WI38 (cell line): ENCODE data around the gene TMED6.

Source experiments
- H3K4me3 ChIP-seq: 2 replicates; pipeline ENCODE4 v1.5.1; 2011; ENCODE audit warnings: low read depth, mild to moderate bottlenecking, control low read depth, low read length
- TF ChIP-seq, protein P1 (sequence below): IDR thresholded peaks from 2 replicates; pipeline ENCODE4 v1.5.1; 2012; ENCODE audit warnings: low read depth, mild to moderate bottlenecking, control low read depth, low read length

TMED6 gene

DNA sequence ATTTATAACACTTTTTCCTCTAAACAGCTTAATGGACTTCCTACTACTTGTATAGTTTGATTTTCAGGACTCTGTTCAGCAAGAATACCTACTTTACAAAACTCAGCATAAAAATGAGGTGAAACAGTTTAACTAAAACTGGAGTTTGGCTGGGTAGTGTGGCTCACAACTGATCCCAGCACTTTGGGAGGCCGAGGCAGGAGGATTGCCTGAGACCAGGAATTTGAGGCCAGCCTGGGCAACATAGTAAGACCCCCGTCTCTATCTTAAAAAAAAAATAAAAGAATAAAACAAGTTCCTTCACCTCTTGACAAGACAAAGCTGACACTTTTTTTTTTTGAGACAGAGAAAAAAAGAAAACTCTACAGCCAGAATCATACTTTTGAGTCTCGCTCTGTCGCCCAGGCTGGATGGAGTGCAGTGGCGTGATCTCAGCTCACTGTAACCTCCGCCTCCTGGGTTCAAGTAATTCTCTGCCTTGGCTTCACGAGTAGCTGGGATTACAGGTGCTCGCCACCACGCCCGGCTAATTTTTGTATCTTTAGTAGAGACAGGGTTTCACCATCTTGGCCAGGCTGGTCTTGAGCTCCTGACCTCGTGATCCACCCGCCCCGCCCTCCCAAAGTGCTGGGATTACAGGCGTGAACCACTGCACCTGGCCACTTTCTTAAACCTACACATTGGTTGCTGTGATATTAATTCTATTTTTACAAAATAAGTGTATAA lies 23.8 kb downstream of the TMED6 start:
- TF ChIP-seq, protein P1, sequence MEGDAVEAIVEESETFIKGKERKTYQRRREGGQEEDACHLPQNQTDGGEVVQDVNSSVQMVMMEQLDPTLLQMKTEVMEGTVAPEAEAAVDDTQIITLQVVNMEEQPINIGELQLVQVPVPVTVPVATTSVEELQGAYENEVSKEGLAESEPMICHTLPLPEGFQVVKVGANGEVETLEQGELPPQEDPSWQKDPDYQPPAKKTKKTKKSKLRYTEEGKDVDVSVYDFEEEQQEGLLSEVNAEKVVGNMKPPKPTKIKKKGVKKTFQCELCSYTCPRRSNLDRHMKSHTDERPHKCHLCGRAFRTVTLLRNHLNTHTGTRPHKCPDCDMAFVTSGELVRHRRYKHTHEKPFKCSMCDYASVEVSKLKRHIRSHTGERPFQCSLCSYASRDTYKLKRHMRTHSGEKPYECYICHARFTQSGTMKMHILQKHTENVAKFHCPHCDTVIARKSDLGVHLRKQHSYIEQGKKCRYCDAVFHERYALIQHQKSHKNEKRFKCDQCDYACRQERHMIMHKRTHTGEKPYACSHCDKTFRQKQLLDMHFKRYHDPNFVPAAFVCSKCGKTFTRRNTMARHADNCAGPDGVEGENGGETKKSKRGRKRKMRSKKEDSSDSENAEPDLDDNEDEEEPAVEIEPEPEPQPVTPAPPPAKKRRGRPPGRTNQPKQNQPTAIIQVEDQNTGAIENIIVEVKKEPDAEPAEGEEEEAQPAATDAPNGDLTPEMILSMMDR: no peak
- no peak overlapping the region for H3K4me3 ChIP-seq

DNA sequence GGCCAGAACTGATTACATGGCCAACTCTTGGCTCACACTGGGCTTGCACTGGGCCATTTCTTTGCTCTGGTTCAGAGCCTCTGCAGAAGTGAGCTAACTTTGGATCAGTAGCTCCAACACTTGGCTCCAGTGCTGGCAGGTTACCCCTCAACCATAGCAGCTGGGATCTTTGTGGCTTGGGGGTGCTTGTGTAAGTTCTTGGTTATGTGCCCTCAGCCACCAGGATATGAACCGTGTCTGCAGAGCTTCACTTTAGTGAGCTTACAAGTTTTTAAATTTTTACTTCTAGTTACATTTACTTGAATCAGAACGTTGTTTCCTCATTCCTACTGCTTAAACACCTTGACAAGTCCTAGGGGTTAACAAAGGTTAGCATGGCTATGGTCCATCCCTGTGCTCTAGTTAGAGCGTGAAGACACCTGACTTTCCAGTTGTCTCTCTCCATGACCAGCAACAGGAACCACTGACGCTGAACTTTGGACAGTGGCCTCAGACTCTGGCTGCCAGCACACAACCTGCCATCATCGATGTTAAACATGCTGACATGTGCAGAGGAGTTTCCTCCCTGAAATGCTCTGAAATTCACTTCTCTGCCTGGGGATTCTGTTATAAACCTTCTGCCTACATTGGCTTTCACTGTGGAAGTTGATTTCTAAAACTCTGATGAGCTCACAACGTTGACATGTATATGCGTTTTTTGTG lies 25.3 kb downstream of the TMED6 start:
- H3K4me3 ChIP-seq: no peak overlapping the region
- TF ChIP-seq, protein P1: no peak

DNA sequence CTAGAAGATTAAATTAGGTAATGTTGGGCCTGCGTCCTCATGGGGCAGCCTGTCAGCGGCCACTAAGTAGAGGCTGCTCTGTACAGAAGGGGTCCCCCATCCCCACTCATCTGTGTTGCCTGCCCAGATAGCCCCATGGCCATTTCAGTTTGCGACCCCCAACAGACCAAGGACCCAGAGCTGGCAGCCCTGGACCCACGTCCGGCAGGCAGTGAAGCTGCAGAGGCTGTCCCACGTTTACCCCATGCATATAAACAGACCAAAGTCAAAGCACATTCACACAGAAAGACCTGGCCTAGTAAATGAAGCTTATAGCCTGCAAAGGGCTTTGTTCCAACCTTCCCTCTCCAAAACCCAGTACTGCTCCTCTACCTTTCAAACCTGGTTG lies 25.8 kb downstream of the TMED6 start:
- no peak overlapping the region for H3K4me3 ChIP-seq
- TF ChIP-seq, protein P1: no peak

DNA sequence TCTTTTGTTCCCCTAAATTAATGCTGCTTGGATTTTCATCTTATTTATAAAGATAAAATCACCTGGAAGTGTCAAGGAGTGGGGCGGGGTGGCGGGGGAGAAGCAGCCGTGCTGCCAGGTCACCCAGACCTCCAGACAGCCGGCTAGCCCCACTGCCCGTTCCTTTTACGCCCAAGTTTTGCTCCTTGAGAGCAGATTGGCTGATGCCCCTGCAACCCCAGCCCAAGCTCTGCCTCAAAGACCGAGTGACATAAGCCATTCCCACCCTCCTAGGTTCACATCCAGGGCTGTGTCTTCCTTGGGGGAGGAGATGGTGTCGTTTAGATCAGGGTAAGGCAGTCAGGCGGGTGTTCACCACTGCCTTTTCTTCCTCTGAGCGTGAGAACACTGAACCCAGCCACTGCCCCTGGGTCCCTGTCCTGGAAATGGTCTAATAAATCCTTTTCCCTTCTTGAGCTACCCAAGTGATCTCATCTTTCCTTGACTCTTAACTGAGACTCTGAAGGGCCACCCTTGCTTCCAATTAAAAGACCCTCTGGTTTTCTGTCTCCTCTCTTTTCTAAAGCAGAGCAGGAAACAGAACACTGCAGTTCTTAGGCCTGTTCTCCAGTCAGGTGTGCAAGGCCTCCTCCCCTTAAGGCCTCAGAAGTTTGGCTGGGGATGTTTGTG lies 26.9 kb downstream of the TMED6 start:
- no peak overlapping the region for H3K4me3 ChIP-seq
- TF ChIP-seq, protein P1: no peak

DNA sequence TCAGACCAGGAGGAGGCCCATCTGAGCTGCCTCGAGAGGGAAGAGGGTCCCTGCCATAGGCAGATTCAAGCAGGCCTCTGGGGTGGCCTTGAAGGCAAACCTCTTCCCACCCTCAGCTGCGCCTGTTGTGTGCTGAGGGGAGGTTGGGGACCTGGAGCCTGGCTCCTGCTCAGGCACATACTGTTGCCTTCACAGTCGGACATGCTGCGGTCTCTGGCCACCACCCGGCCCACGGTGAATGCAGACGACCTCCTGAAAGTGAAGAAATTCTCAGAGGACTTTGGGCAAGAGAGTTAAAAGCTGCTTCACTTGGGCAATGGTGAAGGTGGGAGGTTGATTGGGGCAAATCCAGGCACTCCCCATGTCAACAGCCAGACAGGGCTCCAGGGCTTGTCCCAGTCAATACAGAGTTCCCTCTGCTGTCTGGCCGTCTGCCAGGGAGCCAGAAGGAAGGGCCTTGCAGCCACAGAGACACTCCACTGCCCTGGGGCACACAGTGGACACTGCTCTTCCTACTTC lies 27.5 kb downstream of the TMED6 start:
- TF ChIP-seq, protein P1: no peak

DNA sequence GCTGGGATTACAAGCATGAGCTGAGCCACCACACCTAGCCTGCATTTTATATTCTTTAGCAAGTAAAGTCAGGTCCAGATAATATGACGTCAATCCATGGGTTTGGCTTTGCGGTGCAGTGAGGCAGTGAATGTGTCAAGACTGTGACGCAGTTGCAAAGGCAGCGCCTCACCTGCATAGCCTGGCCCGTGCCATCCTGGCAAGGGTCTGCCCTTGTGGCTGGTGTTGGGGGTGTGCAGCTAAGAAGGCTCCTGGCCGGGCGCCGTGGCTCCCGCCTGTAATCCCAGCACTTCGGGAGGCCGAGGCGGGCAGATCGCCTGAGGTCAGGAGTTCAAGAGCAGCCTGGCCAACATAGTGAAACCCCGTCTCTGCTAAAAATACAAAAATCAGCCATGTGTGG lies 28.2 kb downstream of the TMED6 start:
- no peak overlapping the region for H3K4me3 ChIP-seq
- TF ChIP-seq, protein P1: no peak

More for the DNA sequence above, 27.5 kb downstream of the TMED6 start:
- H3K4me3 ChIP-seq: no peak overlapping the region

DNA sequence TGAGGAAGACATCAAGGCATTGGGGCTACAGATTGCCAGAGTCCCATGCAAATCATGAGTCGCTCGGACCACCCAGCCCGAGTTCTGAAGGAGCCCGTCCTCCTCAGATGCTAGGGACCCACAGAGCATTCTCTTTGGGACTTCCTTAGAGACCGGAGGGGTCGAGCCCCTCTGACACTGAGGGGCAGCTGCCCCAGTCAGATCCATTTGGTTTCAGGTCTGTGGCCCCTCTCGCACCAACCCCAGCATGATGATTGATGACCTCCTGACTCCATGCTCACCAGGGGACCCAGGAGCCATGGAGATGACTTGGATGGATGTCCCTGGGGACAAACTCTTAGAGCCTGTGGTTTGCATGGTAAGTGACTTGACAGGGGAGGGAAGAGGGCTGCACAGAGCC lies 29.2 kb downstream of the TMED6 start:
- TF ChIP-seq, protein P1: no peak

More for the DNA sequence above, 29.2 kb downstream of the TMED6 start:
- H3K4me3 ChIP-seq: no peak overlapping the region
